ENCODE data around the gene CTBS. TPM values are rescaled to one million over a fixed set of nuclear protein-coding genes. Genes with fewer than 3 reads are reported as not detected.

The CTBS gene
- total RNA-seq, 2 experiments from 2014 or later: 19.4 to 20.0 TPM

- no peaks in the 10 kb centered on the region for H3K9me3 ChIP-seq (ENCODE audit: control insufficient read depth in 1 of 2, insufficient read depth in 1 of 2, low read length in 2 of 2)
- Mint-ChIP-seq H3K4me1 (ENCODE audit: low read depth) (no peaks in the 10 kb centered on the region), H3K36me3 (ENCODE audit: low read depth) (no peaks in the 10 kb centered on the region), H3K27me3 (peaks cover 21% of the 10 kb centered on the region), H3K4me3 (no peak overlapping the region), H3K9me3 (no peaks in the 10 kb centered on the region), H3K27ac (no peak overlapping the region)
- no peak overlapping the region for H3K27ac ChIP-seq (ENCODE audit: low read depth in 1 of 2, low read length in 2 of 2)
- CTCF ChIA-PET: no interaction called here
- DNase-seq: no peak
- TF ChIP-seq CTCF (IDR thresholded peaks at IDR 0.05): no peak
- POLR2A ChIA-PET: no interaction called here
- ATAC-seq (ENCODE audit: poor library complexity): no peak
- peaks cover 0 to 7% of the 10 kb centered on the region in 2 experiments for H3K27me3 ChIP-seq (ENCODE audit: control insufficient read depth in 1 of 2, insufficient read depth in 2 of 2, low read length in 2 of 2)
- intact Hi-C loops (cut with DNase I, micrococcal nuclease): no loop called here
- no peaks in the 10 kb centered on the region for H3K36me3 ChIP-seq (ENCODE audit: insufficient read depth, low read length)
- H3K4me1 ChIP-seq (ENCODE audit: insufficient read depth, low read length): no peaks in the 10 kb centered on the region
- H3K4me3 ChIP-seq (ENCODE audit: low read length): no peak overlapping the region
These were observed 9.4 kb upstream of the CTBS start for GRCh38 chr1:84583648-84584047.

- Mint-ChIP-seq H3K9me3 (no peaks in the 10 kb centered on the region), H3K4me1 (ENCODE audit: low read depth) (no peaks in the 10 kb centered on the region), H3K27ac (no peak overlapping the region), H3K27me3 (peaks cover 16% of the 10 kb centered on the region), H3K4me3 (no peak overlapping the region), H3K36me3 (ENCODE audit: low read depth) (no peaks in the 10 kb centered on the region)
- intact Hi-C loops (cut with DNase I, micrococcal nuclease): no loop called here
- DNase-seq (no peak), ATAC-seq (ENCODE audit: poor library complexity) (no peak)
- Histone ChIP-seq H3K27ac (ENCODE audit: low read depth in 1 of 2, low read length in 2 of 2) (no peak overlapping the region), H3K36me3 (ENCODE audit: insufficient read depth, low read length) (no peaks in the 10 kb centered on the region), H3K27me3 (ENCODE audit: control insufficient read depth in 1 of 2, insufficient read depth in 2 of 2, low read length in 2 of 2) (peaks cover 2% of the 10 kb centered on the region in 2 experiments), H3K4me3 (ENCODE audit: low read length) (no peak overlapping the region), H3K4me1 (ENCODE audit: insufficient read depth, low read length) (no peaks in the 10 kb centered on the region), H3K9me3 (ENCODE audit: control insufficient read depth in 1 of 2, insufficient read depth in 1 of 2, low read length in 2 of 2) (no peaks in the 10 kb centered on the region)
- TF ChIP-seq CTCF (IDR thresholded peaks at IDR 0.05): no peak
- ChIA-PET CTCF (no interaction called here), POLR2A (interaction anchor here (1.0 kb wide), 1 partner anchor 9 kb away, joined by 3 read pairs; the partner anchor contains the start of gene CTBS)
These were observed 8.8 kb upstream of the CTBS start for GRCh38 chr1:84582802-84583587.

GRCh38 chr1:84581648-84582047, 7.4 kb upstream of the CTBS start:
- no peak for ATAC-seq (ENCODE audit: poor library complexity)
- no peak overlapping the region for H3K4me3 Mint-ChIP-seq
- H3K4me3 ChIP-seq (ENCODE audit: low read length): no peak overlapping the region
- peaks cover 8% of the 10 kb centered on the region for H3K27me3 Mint-ChIP-seq
- H3K27me3 ChIP-seq (ENCODE audit: control insufficient read depth in 1 of 2, insufficient read depth in 2 of 2, low read length in 2 of 2): peaks cover 0 to 3% of the 10 kb centered on the region in 2 experiments
- CTCF ChIA-PET: no interaction called here
- no peaks in the 10 kb centered on the region for H3K4me1 Mint-ChIP-seq (ENCODE audit: low read depth)
- H3K36me3 ChIP-seq (ENCODE audit: insufficient read depth, low read length): no peaks in the 10 kb centered on the region
- no peak overlapping the region for H3K27ac Mint-ChIP-seq
- POLR2A ChIA-PET: no interaction called here
- H3K9me3 ChIP-seq (ENCODE audit: control insufficient read depth in 1 of 2, insufficient read depth in 1 of 2, low read length in 2 of 2): no peaks in the 10 kb centered on the region
- no peak for DNase-seq
- no peaks in the 10 kb centered on the region for H3K4me1 ChIP-seq (ENCODE audit: insufficient read depth, low read length)
- no peak overlapping the region for H3K27ac ChIP-seq (ENCODE audit: low read depth in 1 of 2, low read length in 2 of 2)
- H3K36me3 Mint-ChIP-seq (ENCODE audit: low read depth): no peaks in the 10 kb centered on the region
- intact Hi-C loops (cut with DNase I, micrococcal nuclease): no loop called here
- no peak for TF ChIP-seq CTCF (IDR thresholded peaks at IDR 0.05)
- H3K9me3 Mint-ChIP-seq: no peaks in the 10 kb centered on the region
